ENCODE results near the gene KIF16B.

The KIF16B gene

DNA sequence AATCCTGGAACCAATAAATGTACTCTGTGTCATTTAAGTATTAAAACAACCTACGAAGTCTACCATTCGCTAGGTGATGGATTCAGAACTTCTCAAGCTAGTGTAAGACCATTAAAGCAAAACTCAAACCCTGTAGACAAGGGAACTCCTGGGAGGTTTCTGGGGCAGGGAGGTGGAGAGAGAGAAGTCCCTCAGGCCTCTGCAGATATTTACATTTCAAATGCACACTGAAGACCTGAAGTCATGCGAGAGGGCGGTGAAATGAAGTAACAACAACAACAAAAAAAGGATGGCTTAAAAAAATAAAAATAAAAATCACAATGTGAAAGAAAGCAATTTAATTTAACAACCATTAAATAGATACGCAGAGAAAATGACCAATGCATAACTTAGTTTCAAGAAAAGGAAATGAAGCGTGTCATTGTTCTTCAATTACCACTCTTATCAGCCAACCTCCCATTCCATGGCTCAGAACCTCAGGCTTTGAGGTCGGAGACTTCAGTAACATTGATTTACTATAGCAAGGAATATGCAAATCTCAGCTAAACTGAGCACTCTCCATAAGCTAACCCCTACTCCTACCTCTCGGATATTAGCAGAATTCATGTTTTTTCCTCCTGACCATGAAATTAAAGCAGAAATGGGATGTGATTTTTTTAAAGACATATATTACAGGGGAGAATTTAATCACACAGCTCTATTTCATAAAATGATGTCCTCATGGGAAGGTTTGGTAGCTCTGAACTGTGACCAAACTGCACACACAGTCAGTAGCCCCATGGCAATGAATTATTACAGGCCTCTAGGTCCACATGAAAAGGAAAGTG lies 140.6 kb downstream of the KIF16B start:
- DNase-seq, result no peak

GRCh38 chr20:16428112-16428511 lies 145.1 kb downstream of the KIF16B start:
- DNase-seq, result no peak

DNA sequence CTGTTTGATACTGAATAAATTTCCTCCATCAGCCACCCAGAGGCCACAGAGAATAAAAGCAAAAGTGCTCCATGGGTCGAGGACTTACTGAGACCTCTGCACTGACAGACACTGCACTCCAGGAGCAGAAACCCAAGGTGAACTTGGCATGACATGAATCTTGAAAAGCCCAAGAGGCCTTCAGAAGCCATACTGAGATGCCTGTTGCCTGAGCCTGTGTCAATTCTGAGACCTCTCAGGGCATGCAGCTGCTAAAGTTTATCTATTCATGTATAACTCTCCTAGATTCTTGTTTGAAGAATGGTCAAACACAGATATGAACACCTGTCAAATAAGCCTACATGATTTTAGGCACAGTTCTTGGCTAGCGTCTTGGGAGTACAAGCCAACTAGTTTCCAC lies 145.7 kb downstream of the KIF16B start:
- DNase-seq, result no peak

DNA sequence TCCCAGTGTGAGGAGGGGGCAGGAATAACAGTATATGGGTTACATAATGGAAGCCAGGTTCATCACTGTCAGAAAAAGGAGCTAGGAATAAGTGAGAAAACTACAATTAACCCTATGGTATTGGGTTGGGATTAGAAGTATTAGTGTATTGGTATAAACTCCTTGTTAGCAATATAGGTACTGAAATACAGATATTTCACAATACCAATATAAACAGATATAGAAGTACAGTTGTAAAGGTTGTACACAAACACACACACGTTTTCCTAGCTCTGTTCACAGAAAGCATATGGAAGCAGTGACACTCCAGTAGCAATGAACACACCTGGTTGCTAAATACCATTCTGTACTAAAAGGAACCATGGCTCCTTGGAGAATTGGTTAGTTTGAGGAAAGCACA lies 148.5 kb downstream of the KIF16B start:
- no peak for DNase-seq

DNA sequence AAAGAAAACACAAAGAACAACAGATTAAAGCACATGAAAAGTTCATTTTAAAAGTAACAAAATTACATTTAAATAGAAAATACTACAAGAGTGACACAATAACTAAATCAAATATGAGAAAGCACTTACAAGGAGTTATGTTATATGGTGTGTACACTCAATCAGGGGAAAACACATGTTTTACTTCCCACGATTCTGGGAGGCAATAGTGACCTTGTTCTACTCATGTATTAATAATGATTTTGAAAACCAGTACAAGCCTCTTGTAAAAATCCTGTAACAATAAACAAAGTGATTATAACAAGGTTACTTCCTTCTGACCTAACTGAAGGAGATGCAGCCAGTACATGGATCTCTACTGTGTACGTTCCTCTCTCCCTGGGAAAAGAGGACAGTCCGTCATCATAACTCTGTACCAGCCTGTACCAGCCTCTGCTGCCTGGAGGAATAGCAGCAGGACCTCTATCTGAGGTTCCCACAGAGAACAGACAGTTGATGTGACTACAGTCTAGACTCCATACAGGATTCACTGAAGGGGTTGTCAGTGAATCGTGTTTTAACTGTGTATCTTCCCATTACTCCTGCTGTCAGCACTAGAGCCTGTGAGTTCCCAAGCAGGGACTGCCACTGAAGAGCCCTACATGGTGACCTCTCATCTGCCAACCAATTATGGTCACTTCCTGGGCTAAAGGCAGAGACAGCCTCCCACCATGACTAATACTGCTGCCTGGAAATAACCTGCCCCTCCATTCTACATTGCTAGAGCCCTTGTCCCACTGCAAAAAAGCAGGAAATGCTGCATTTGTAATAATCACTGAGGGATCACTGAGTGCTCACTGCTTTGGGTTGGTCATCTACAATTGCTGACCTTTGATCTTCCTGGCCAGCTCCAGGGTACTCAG lies 149.7 kb downstream of the KIF16B start:
- DNase-seq, result no peak

DNA sequence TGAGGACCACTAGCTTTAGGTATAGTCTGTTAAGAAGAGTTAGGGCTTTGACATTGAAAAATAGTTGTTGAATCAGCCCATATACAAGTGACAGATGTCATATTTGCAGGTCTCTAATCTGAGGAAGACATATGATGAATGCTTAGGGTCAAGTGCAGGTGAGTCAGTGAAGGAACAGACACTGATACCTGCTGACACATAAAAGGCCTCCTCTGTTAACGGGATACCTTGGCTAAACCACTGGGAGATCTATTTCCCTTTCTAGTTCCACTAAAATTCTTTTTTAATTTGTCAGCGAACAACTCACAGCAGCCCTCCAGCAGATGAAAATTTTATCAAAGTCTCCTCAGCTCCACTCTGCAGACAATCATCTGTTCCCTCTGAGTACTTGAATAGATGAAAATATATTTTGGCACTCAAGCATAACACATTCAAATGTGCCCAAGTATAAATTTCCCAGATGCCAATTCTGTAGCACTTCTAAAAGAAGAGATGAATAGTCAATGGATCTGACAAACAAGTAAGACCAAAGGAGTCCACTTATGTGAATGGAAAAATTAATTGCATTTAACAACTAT lies 154.0 kb downstream of the KIF16B start:
- DNase-seq, result no peak

GRCh38 chr20:16418616-16419015 lies 154.6 kb downstream of the KIF16B start:
- no peak for DNase-seq

DNA sequence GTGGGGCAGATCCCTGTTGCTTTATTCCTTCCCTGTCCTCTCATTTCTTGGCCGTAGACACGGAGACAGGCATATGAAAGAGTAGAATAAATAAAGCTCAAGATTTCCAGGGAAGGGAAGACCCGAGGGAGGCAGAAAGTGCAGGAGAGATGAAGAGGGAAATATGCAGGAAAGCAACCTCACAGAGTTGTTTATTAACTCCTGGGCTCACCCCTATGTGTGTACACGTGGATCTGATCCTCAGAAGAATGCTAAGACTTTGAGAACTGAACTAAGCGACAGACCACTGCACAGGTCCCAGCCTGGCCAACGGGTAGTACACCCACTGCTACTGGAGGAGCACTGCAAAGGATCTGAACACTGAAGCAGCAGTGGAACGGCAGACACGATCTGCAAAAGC lies 156.2 kb downstream of the KIF16B start:
- no peak for DNase-seq

- DNase-seq, result no peak
Measured at GRCh38 chr20:16415071-16416053, 157.9 kb downstream of the KIF16B start.

- no peak for DNase-seq
Measured at GRCh38 chr20:16412906-16413305, 160.3 kb downstream of the KIF16B start.

GRCh38 chr20:16411361-16411760 lies 161.9 kb downstream of the KIF16B start:
- no peak for DNase-seq

DNA sequence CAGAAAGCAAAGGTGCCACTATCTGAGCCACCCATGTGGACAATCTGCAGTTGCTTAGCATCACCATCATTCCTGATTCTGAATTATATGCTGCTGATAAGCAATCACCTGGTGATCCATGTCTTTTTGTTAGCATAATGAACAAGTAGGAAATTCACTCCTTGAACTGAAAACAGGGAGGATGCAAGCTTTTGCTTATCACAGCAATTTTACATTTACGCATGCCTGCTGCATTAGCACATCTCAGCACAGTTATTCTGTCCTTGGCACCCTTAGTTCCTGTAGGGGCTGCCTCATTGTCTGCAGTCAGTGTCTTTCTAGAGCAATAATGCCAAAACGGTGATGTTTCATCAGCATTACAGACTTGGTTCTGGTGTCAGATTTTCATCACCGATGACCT lies 162.6 kb downstream of the KIF16B start:
- DNase-seq, result no peak

DNA sequence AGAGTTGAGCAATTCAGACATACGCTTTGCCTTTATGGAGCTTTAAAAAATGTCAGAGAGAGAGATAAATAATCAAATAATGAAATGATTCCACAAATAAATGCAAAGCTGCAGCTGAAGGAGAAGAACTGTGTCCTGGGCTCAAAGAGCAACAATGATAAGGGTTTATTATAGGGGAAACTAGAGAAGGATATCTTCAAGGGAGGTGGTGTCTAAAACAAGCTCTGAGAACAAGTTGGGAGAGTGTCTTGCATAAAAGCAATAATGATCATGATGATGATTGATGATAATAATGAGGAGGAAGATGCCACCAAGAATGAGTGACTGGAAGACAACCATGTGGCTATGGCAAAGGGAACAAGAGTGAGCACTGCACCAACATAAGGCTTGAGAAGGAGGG lies 164.3 kb downstream of the KIF16B start:
- DNase-seq, result no peak

DNA sequence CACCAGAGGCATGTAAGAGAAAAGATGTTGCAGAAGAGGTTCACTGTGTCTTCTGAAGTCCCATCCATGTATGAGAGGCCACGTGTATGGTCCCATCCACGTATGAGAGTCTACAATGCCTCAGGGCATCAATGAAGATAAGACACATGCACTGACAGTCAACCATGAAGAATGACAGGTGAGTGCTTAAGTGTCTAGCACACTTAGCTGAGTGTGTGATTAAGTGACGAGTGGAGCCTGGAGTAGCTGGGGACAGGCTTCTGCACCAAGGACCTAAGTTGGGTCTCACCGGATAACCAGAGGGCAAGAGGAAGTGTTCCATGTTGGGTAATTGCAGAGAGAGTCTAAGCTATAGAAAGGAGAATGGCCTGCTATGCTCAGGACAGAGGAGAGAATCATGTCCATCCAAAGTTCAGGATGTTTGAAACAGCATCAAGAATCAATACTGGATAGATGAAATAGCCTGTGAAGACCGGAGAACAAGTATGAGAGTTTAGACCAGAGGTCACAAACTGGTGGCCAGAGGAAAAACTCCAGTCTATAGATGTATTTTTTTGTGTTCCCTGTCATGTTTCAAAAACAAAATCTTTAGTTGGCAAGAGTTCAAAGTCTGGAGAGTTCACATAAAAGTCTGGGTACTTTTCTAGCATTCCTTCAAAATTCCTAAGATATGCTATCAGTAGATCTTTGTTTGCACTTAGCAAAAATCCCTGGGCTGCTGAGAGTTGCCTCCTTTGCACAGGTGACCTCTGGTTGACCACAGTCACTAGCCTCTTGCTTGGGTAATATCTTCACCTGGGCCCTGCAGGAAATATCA lies 165.8 kb downstream of the KIF16B start:
- DNase-seq, result no peak

DNA sequence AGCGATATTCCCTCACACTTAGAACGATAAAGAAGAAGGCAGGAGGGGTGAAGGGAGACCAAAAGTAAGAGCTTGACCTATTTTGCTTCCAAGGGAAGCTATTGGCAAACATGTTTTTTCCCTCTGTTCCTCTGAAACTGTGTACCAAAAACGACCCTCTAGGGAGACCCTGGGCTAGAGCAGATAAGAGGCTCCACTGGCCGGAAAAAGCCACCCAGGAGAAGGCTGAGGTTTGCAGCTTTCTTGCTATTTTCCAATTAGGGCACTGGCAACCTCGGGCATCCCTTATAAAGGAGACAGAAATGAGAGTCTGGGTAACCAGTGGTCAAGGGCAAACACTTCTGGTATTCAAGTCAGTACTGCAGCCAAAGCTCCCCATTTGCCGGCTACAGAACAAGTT lies 168.0 kb downstream of the KIF16B start:
- DNase-seq, result no peak

GRCh38 chr20:16404640-16405039 lies 168.6 kb downstream of the KIF16B start:
- no peak for DNase-seq

DNA sequence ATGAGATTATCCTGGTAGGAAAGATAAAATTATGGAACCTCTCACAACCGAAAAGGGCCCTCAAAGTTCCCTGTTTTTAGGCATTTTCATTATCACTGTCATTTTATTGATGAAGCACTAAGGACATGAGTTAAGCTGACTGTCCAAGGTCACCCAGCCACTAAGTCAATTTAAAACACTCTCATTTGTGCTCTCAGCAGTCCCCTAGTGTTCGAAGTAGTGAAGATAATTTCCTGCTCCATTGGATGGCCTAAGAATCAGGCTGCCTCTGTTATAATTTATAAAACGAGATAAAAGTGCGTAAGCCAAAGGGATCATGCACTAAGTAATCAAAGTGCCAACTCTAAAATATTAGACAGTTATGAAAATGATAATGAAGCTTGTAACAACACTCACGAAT lies 169.1 kb downstream of the KIF16B start:
- no peak for DNase-seq

GRCh38 chr20:16400234-16400633 lies 173.0 kb downstream of the KIF16B start:
- no peak for DNase-seq

- no peak for DNase-seq
Measured at GRCh38 chr20:16399801-16400200, 173.4 kb downstream of the KIF16B start.

DNA sequence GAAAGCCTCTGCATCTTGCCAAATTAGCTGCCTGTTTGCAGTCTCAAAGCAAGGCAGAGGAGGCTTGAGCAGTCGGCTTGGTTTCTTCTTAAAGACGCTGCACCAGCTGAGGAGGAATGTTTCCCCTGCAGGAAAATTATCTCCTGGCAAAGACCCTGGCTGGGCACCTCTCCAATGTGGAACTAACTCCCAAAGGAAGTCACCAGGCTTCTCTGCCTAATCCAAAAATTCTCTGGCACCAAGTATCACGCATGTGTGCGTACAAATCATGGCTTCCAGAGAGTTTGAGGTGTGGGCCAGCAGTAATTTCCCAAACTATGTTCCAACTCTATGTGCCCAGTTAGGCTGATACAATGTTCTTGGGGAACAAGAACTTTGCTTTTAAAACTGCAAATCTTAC lies 176.2 kb downstream of the KIF16B start:
- no peak for DNase-seq

GRCh38 chr20:16395366-16395765 lies 177.9 kb downstream of the KIF16B start:
- DNase-seq, result no peak

DNA sequence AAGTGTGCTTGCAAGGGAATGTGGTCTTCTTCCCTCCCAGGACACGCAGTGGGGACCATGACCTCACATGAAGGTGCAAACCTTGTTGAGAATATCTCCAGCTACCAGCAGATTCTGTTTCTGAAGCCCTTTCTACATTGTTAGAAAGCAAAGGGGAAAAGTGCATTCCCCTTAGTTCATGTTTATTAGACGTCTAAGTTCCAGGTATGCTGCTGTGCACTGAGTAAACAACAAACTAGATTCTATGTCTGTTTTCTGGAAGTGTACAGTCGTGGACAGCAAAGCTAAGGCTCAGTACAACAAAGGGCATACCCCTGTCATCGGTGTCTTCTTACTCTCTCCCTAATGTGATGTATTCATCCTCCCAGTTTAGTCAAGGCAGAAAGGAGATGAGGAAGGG lies 178.5 kb downstream of the KIF16B start:
- DNase-seq, result no peak
